Right lobe of liver (tissue), 6 donors: ENCODE data around the gene CDH6. TPM values are rescaled to one million over a fixed set of nuclear protein-coding genes. Genes with fewer than 3 reads are reported as not detected.

Experiments
- ATAC-seq, 4 donors: fragments of 200-7000 bp; cut with Tn5 transposase; one replicate each; pipeline ENCODE4 v1.9.1; 2020; ENCODE audit warnings: mild to moderate bottlenecking in 4 of 4, moderate library complexity in 4 of 4
- DNase-seq, 3 donors: peaks; one replicate each; pipeline ENCODE4 v3.0.0-alpha.2; 2020
- H3K27ac ChIP-seq, 3 donors: fragments of 200-600 bp; one replicate each; pipeline ENCODE4 v1.8.0; 2022
- H3K27me3 ChIP-seq, 2 donors: fragments of 200-600 bp; one replicate each; pipeline ENCODE4 v1.8.0; 2022
- H3K36me3 ChIP-seq, 4 donors: fragments of 200-600 bp; sonication (generic) in 1 of 4; one replicate each; pipeline versions ENCODE4 v1.5.1 to v1.8.0; 2017 to 2022; ENCODE audit warnings: control low read depth in 1 of 4
- H3K4me1 ChIP-seq, 4 donors: fragments of 200-600 bp; sonication (generic) in 1 of 4; one replicate each; pipeline versions ENCODE4 v1.5.1 to v1.8.0; 2017 to 2022; ENCODE audit warnings: control low read depth in 1 of 4
- H3K4me3 ChIP-seq, 3 donors: fragments of 200-600 bp; one replicate each; pipeline ENCODE4 v1.8.0; 2022
- H3K9me3 ChIP-seq, 4 donors: fragments of 200-600 bp; sonication (generic) in 1 of 4; one replicate each; pipeline versions ENCODE4 v1.5.1 to v1.8.0; 2017 to 2022; ENCODE audit warnings: control low read depth in 1 of 4
- CTCF ChIP-seq, 4 donors: fragments of 200-600 bp in 3 of 4; fragments of 450-650 bp in 1 of 4; IDR thresholded peaks; one replicate each; pipeline versions ENCODE4 v1.5.1 to v1.8.0; 2016 to 2022; ENCODE audit warnings: antibody characterized with exemption in 4 of 4, mild to moderate bottlenecking in 2 of 4
- POLR2A ChIP-seq: fragments of 450-650 bp; IDR thresholded peaks from one replicate; pipeline ENCODE4 v1.6.1; 2017; ENCODE audit warnings: antibody characterized with exemption, mild to moderate bottlenecking
- WGBS: methylation state at CpG from one replicate; pipeline ENCODE4 v1.1.6; 2018; ENCODE audit warnings: low coverage, low lambda C conversion rate; ENCODE audit not compliant: insufficient coverage; ENCODE audit errors: missing lambda C conversion rate; 5-methylcytosine and 5-hydroxymethylcytosine counted together
- intact Hi-C, 2 donors: fragments of 100-400 bp; cut with DNase I; formaldehyde crosslinking; loops; one replicate each; pipeline versions ENCODE4 v1.11.2 to v1.14.1; 2022
- total RNA-seq, 6 experiments: library from RNA; depleted of rRNA in 2 of 6; stranded (reverse); fragments of >200 nt in 2 of 6; fragmentation: NEBNext Ultra II Directional in 3 of 6; extraction: Animal tissue kit (Norgen Biotek cat#: 25700) in 3 of 6; gene quantifications; one replicate each; pipeline versions ENCODE4 v1.1.0 to v1.2.4, GENCODE V29; 2016 to 2023
- donor health status: DM: no; HTN: yes; CAD: no.
- donor health status: DM: no; HTN: no; CAD: no.
- donor health status: DM: no; HTN: no; CAD: no.
- donor health status: DM: no; HTN: yes; CAD: no.
- donor health status: DM: no; HTN: yes; CAD: no.

The CDH6 gene
- total RNA-seq, 6 experiments from 2014 or later, result 0.49 to 1.8 (median 0.74) TPM

- Histone ChIP-seq H3K27me3 (no peaks in the 10 kb centered on the region), H3K27ac (no peak overlapping the region), H3K4me3 (no peak overlapping the region), H3K9me3 (no peaks in the 10 kb centered on the region), H3K4me1 (peaks cover 0 to 3% (median 0%) of the 10 kb centered on the region in 4 donors), H3K36me3 (no peaks in the 10 kb centered on the region)
- ATAC-seq (no peak), DNase-seq (no peak)
- TF ChIP-seq POLR2A, result no peak
- TF ChIP-seq CTCF (IDR thresholded peaks at IDR 0.05), result no peak
- WGBS, result 75% methylated on average over 6 of the region's 6 CpGs
- intact Hi-C loops, result no loop called here
These were observed 78.1 kb downstream of the CDH6 start for GRCh38 chr5:31271567-31271966.

DNA sequence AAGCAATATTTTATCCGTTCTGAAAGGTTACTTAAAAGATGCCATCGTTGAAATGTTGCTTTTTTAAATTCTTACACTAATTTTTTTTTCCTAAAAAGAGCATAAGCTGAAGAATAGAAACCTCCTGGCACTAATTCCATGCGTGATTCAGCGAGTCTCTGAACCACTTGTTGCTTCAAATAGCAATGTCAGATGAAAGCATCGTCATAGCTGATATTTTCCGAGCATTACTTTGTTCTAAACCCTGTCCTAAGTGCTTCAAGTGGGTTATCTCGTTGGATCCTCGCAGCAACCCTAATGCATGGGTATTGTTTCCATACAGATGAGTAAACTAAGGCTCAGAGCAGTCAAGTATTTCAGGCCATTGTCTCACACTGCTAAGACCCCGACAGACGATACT, 79.7 kb downstream of the CDH6 start:
- no peaks in the 10 kb centered on the region for H3K9me3 ChIP-seq
- ATAC-seq, result no peak
- no peak overlapping the region for H3K27ac ChIP-seq
- H3K4me3 ChIP-seq, result no peak overlapping the region
- WGBS, result 55% methylated on average over 10 of the region's 10 CpGs
- no peak for DNase-seq
- H3K4me1 ChIP-seq, result peaks cover 0 to 3% (median 0%) of the 10 kb centered on the region in 4 donors
- no peaks in the 10 kb centered on the region for H3K27me3 ChIP-seq
- H3K36me3 ChIP-seq, result no peaks in the 10 kb centered on the region
- intact Hi-C loops, result no loop called here
- no peak for TF ChIP-seq POLR2A

DNA sequence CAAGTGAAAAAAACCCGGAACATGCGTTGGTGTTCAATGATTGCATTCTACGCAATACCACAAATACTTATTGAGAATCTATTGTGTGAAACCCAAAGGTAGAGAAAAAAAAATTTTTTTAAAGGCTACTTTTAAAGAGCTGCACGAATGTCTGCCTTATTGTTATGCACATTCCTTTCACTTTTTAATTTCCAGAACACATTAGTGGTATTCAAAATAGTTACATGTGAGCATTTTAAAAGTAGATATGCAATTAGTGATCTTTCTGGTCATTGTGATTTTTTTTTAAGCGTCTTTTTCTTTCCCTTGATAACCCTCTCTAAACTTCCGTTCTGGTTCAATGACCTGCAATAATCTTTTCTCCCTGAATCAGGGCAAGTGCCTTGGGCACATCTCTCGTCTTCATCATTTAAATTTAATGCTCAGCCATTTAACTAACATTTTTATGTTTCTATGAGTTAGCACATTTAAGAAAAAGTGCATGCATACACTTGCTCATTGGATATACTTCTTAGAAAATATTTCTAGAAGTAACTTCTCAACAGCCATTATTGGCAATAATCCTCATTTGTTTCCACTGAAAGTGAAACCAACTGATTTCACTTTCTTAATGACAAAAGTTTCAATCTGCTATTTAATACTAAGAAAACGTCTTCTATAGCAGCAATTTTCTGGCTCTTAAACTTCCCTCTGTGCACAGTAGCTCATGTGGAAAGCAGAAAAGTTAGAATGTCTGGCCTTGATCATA, 80.3 kb downstream of the CDH6 start:
- Histone ChIP-seq H3K36me3 (no peaks in the 10 kb centered on the region), H3K27ac (peak overlapping the region in 1 of 3 donors; percentile 21), H3K9me3 (no peaks in the 10 kb centered on the region), H3K27me3 (no peaks in the 10 kb centered on the region), H3K4me1 (peaks cover 0 to 3% (median 0%) of the 10 kb centered on the region in 4 donors), H3K4me3 (peak overlapping the region in 2 of 3 donors; percentile 1)
- no peak for DNase-seq
- TF ChIP-seq CTCF (IDR thresholded peaks at IDR 0.05) (no peak), POLR2A (no peak)
- intact Hi-C loops, result no loop called here
- 40% methylated on average over 8 of the region's 8 CpGs for WGBS
- ATAC-seq, result no peak

DNA sequence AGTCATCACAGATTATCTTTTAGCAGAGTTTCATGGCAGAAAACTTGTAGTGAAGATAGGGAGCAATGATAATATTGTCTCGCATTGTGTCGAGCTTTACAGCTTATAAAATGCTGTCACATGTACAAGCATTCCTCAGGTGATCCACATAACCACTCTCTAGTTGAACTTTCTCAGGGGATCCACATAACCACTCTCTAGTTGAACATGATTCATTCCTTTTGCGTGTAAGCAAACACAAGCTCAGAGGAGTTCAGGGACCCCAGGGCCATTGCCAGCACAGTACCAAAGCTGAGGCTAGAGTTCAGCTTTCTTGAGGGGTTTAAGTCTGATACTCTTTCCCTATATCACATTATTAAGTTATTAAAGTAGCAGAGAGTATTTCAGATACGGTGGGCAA, 86.7 kb downstream of the CDH6 start:
- ATAC-seq (no peak), DNase-seq (no peak)
- no peak overlapping the region for H3K4me3 ChIP-seq
- H3K27ac ChIP-seq, result no peak overlapping the region
- no peaks in the 10 kb centered on the region for H3K36me3 ChIP-seq
- H3K27me3 ChIP-seq, result no peaks in the 10 kb centered on the region
- intact Hi-C loops, result no loop called here
- H3K9me3 ChIP-seq, result no peaks in the 10 kb centered on the region
- H3K4me1 ChIP-seq, result no peaks in the 10 kb centered on the region
- no peak for TF ChIP-seq CTCF (IDR thresholded peaks at IDR 0.05)
- no peak for TF ChIP-seq POLR2A
- WGBS, result 50% methylated on average over 4 of the region's 4 CpGs

- no peak overlapping the region for H3K27ac ChIP-seq
- H3K36me3 ChIP-seq, result no peaks in the 10 kb centered on the region
- no peak overlapping the region for H3K4me3 ChIP-seq
- no peaks in the 10 kb centered on the region for H3K9me3 ChIP-seq
- DNase-seq, result no peak
- intact Hi-C loops, result no loop called here
- TF ChIP-seq CTCF (IDR thresholded peaks at IDR 0.05), result no peak
- TF ChIP-seq POLR2A, result no peak
- WGBS, result 26% methylated on average over 3 of the region's 3 CpGs
- H3K27me3 ChIP-seq, result no peaks in the 10 kb centered on the region
- H3K4me1 ChIP-seq, result no peaks in the 10 kb centered on the region
- ATAC-seq, result no peak
These were observed 89.8 kb downstream of the CDH6 start for GRCh38 chr5:31283326-31283725.
